Activated naive CD4-positive, alpha-beta T cell treated with anti-CD3 and anti-CD28 coated beads for 36 hours (primary cell): ENCODE data around the gene SPINT2. TPM values are rescaled to one million over a fixed set of nuclear protein-coding genes. Genes with fewer than 3 reads are reported as not detected.

Experiments used
- CTCF ChIA-PET: fragments of 350-600 bp; sonication (Branson Sonifier 250); formaldehyde crosslinking; loops from one replicate; lab custom pipeline; 2021; ENCODE audit warnings: antibody characterized with exemption; lab: Charles Lee
- DNase-seq: peaks from one replicate; pipeline ENCODE4 v3.0.0-alpha.2; 2020
- H3K27ac Mint-ChIP-seq: one replicate; pipeline ENCODE4 v1.8.0; 2021; ENCODE audit warnings: mild to moderate bottlenecking, mixed read lengths
- H3K27me3 Mint-ChIP-seq: one replicate; pipeline ENCODE4 v1.8.0; 2021; ENCODE audit warnings: low read depth, mixed read lengths
- H3K36me3 Mint-ChIP-seq: one replicate; pipeline ENCODE4 v1.8.0; 2021; ENCODE audit warnings: low read depth, mixed read lengths
- H3K4me1 Mint-ChIP-seq: one replicate; pipeline ENCODE4 v1.8.0; 2021; ENCODE audit warnings: low read depth, mixed read lengths
- H3K4me3 Mint-ChIP-seq: one replicate; pipeline ENCODE4 v1.8.0; 2021; ENCODE audit warnings: mild to moderate bottlenecking, moderate library complexity, mixed read lengths
- H3K9me3 Mint-ChIP-seq: one replicate; pipeline ENCODE4 v1.8.0; 2021; ENCODE audit warnings: mixed read lengths
- intact Hi-C: fragments of 100-400 bp; cut with micrococcal nuclease; formaldehyde crosslinking; loops from one replicate; pipeline ENCODE4 v1.15.1; 2023
- total RNA-seq, 2 experiments: library from RNA; stranded (reverse); gene quantifications; one replicate each; pipeline ENCODE4 v1.2.3, GENCODE V29; 2021

SPINT2 gene
- total RNA-seq, 2 experiments from 2014 or later: 35.3 to 36.5 TPM

DNA sequence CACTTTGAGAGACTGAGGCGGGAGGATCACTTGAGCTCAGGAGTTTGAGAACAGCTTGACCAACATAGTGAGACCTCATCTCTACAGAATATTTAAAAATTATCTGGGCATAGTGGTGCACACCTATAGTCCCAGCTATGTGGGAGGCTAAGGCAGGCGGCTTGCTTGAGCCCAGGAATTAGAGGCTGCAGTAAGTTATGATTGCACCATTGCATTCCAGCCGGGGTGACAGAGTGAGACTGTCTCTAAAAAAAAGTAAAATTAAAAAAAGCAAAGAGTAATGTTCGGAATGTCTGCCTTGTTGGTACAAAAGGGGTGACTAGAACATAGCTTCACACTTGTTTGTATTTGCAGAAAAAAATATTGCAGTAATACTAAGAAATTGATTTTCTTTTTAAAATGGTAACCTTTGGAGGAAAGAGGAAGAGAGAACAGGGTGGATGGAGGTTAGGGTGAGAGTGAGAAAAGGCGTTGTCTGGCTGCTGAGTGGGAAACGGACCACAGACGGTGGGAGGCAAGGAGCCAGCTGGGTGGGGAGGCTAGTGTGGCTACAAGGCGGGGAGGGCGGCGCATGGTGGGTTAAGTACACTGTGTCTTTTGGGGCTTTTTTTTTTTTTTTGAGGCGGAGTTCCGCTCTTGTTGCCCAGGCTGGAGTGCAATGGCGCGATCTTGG lies 18.4 kb upstream of the SPINT2 start:
- no peaks in the 10 kb centered on the region for H3K36me3 Mint-ChIP-seq
- CTCF ChIA-PET: interaction anchor here (1.1 to 1.2 kb wide), 2 partner anchors 9 to 11 kb away, joined by 3 to 4 read pairs; no protein-coding TSS in a partner anchor
- no peaks in the 10 kb centered on the region for H3K9me3 Mint-ChIP-seq
- intact Hi-C loops: no loop called here
- no peak for DNase-seq
- no peak overlapping the region for H3K27ac Mint-ChIP-seq
- peaks cover 2% of the 10 kb centered on the region for H3K4me1 Mint-ChIP-seq
- H3K4me3 Mint-ChIP-seq: no peak overlapping the region
- no peaks in the 10 kb centered on the region for H3K27me3 Mint-ChIP-seq

DNA sequence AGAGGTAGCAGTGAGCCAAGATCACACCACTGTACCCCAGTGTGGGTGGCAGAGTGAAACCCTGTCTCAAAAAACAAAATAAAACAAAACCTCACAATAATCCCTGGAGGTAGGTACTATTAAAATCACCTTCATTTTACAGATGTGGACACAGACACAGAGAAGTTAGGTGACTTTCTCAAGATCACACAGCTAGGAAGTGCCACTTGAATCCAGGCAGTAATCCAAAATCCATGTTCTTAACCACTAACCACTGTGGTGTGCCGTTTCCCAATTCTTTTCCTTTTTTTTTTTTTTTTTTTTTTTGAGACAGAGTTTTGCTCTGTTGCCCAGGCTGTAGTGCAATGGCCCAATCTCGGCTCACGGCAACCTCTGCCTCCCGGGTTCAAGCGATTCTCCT lies 17.2 kb upstream of the SPINT2 start:
- CTCF ChIA-PET: interaction anchor here (1.1 kb wide), 1 partner anchor 12 kb away, joined by 3 read pairs; no protein-coding TSS in a partner anchor
- intact Hi-C loops: no loop called here
- Mint-ChIP-seq H3K9me3 (no peaks in the 10 kb centered on the region), H3K36me3 (no peaks in the 10 kb centered on the region), H3K4me1 (peaks cover 4% of the 10 kb centered on the region), H3K27ac (no peak overlapping the region), H3K27me3 (no peaks in the 10 kb centered on the region), H3K4me3 (no peak overlapping the region)
- DNase-seq: no peak

DNA sequence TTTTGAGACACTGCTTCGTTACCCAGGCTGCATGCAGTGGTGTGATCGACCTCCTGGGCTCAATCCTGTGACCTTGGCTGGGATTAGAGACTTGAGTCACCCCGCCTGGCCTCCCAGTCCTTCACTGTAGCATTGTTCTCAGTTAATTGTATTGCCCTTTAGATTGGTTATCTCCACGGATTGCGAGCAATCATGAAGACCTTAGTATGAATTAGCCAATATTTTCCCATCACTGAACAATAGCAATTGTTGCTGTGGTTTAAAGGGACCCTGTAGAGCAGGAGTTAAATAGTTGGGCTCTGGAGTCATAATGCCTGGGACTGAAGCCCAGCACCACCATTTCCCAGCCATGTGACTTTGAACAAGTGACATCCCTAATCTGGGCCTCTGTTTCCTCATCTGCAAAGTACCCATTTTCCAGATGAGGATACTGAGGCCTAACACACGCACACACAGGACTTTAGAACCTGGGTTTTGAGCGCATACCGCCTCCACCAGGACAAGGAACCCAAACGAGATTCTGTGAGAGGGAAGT lies 16.6 kb upstream of the SPINT2 start:
- no peak for DNase-seq
- Mint-ChIP-seq H3K36me3 (no peaks in the 10 kb centered on the region), H3K27ac (no peak overlapping the region), H3K4me3 (no peak overlapping the region), H3K4me1 (peaks cover 4% of the 10 kb centered on the region), H3K9me3 (no peaks in the 10 kb centered on the region), H3K27me3 (no peaks in the 10 kb centered on the region)
- CTCF ChIA-PET: no interaction called here
- intact Hi-C loops: no loop called here

DNA sequence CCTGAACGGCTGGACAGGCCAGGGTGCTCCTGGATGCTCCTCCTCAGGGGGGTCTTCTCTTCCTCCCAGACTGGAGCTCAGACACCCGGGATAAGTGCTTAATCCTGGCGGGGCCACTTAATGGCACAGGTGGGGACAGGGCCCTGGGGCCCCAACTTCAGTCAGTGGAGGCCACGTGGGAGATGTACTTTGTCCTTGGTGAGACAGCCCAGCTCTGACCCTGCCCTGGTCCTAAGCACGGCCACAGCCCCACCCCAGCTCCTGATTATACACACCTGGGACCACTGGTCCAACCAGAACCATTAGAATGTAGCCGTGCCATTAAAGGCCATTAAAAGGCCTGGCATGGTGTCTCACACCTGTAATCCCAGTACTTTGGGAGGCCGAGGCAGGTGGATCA lies 16.0 kb upstream of the SPINT2 start:
- Mint-ChIP-seq H3K9me3 (no peaks in the 10 kb centered on the region), H3K27ac (no peak overlapping the region), H3K36me3 (no peaks in the 10 kb centered on the region), H3K27me3 (no peaks in the 10 kb centered on the region), H3K4me1 (peaks cover 4% of the 10 kb centered on the region), H3K4me3 (no peak overlapping the region)
- DNase-seq: no peak
- CTCF ChIA-PET: no interaction called here
- intact Hi-C loops: no loop called here

DNA sequence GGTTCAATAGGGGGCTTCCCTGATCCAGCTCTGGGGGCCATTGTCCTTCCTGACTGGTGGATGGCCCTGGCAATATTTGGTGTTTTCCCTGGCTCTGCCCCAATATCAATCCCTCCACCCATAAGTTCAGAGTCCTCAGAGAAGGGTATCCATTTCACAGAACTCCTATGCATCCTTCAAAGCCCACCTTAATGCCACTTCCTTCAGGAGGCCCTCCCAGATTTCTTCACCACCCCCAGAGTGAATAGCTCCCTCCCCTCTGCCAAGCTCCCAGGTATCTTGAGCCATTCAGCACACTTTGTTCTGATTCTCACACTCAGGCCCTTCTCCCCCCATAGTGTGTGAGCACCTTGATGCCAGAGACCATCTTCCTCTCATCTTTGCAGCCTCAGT lies 13.9 kb upstream of the SPINT2 start:
- H3K4me1 Mint-ChIP-seq: peaks cover 2% of the 10 kb centered on the region
- H3K4me3 Mint-ChIP-seq: no peak overlapping the region
- intact Hi-C loops: no loop called here
- H3K36me3 Mint-ChIP-seq: no peaks in the 10 kb centered on the region
- DNase-seq: no peak
- peaks cover 7% of the 10 kb centered on the region for H3K27me3 Mint-ChIP-seq
- H3K27ac Mint-ChIP-seq: no peak overlapping the region
- CTCF ChIA-PET: no interaction called here
- H3K9me3 Mint-ChIP-seq: no peaks in the 10 kb centered on the region

DNA sequence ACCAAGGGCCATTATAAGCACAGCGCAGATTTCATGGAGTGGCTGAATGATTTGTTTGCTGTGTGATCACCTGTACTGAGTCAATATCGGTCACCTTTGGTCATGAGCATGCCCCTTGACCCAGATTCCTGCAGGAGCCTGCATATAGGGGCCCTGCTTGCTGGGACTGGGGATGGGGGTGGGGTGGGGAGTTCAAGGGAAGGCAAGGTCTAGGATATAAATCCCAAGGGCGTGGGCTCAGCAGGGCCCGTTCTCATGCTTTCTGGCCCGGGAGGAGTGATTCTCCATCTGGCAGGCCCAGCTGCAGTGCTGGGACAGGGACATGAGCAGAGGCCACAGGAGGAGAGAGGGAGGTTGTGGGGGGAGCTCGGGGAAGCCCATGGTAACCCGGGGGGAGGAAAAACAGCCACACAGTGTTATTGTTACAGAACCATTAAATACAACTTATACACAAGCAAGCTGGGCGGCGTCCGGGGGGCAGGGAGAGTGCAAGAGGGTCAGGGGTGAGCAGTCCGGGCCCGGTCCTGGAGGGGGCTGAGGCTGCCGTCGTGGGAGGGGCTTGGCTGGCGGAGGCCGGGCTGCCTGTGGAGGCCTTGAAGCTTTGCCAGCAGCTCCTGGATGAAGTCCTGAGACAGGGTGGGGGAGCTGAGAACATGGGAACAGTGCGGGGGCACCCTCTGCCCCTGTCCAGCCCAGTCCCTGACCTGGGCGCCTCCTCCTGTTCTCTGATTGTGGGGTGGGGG lies 13.4 kb upstream of the SPINT2 start:
- DNase-seq: no peak
- CTCF ChIA-PET: no interaction called here
- no peak overlapping the region for H3K4me3 Mint-ChIP-seq
- H3K4me1 Mint-ChIP-seq: peaks cover 2% of the 10 kb centered on the region
- H3K27me3 Mint-ChIP-seq: peaks cover 10% of the 10 kb centered on the region
- intact Hi-C loops: no loop called here
- H3K36me3 Mint-ChIP-seq: no peaks in the 10 kb centered on the region
- H3K27ac Mint-ChIP-seq: no peak overlapping the region
- no peaks in the 10 kb centered on the region for H3K9me3 Mint-ChIP-seq

DNA sequence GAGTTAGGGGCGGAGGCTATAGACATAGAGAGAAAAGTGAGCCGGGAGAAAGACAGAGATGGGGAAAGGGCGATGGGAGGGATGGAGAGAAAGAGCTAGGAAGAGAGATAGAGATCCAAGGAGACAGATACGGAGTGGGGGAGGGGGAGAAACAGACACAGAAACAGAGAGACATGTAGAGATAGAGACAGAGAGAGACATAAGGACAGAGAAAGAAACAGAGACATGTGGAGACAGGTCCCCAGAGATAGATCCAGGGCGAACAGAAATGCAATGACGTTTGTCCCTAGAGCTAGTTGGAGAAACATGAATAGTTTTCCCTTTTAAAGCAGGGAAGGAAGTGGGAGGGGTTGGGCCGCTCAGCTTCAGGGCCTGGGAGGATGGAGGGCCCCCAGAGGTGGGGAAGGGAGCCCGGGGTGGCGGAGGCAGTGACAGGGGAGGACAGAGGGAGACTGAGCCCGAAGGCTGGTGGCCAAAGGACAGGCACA lies 12.8 kb upstream of the SPINT2 start:
- Mint-ChIP-seq H3K36me3 (no peaks in the 10 kb centered on the region), H3K9me3 (no peaks in the 10 kb centered on the region), H3K27me3 (peaks cover 11% of the 10 kb centered on the region), H3K4me3 (no peak overlapping the region), H3K27ac (no peak overlapping the region), H3K4me1 (peaks cover 3% of the 10 kb centered on the region)
- DNase-seq: no peak
- intact Hi-C loops: no loop called here
- CTCF ChIA-PET: interaction anchor here (0.6 to 1.5 kb wide), 2 partner anchors 8 to 25 kb away, joined by 4 to 6 read pairs; no protein-coding TSS in a partner anchor

DNA sequence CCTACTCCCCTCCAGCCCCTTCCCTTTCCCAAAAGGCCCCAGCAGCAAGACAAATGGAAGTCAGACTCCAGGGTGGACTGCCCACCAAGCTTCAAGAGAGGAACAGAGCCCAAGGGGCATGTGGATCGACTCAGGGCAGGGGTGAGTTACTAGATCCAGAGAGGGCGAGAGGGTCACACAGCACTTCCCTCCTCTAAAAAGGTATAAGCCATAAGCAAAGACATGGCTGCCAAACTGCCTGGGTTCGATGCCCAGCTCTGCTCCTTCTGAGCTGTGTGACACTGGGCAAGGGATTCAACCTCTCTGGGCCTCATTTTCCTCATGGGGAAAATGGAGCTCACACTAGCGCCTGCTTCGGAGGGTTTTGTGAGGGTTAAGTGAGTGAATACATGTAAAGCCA lies 12.0 kb upstream of the SPINT2 start:
- H3K9me3 Mint-ChIP-seq: no peaks in the 10 kb centered on the region
- H3K27ac Mint-ChIP-seq: no peak overlapping the region
- no peak for DNase-seq
- intact Hi-C loops: no loop called here
- peaks cover 6% of the 10 kb centered on the region for H3K4me1 Mint-ChIP-seq
- H3K36me3 Mint-ChIP-seq: no peaks in the 10 kb centered on the region
- no peak overlapping the region for H3K4me3 Mint-ChIP-seq
- peaks cover 17% of the 10 kb centered on the region for H3K27me3 Mint-ChIP-seq
- CTCF ChIA-PET: interaction anchor here (1.5 kb wide), 1 partner anchor 8 kb away, joined by 6 read pairs; no protein-coding TSS in a partner anchor

DNA sequence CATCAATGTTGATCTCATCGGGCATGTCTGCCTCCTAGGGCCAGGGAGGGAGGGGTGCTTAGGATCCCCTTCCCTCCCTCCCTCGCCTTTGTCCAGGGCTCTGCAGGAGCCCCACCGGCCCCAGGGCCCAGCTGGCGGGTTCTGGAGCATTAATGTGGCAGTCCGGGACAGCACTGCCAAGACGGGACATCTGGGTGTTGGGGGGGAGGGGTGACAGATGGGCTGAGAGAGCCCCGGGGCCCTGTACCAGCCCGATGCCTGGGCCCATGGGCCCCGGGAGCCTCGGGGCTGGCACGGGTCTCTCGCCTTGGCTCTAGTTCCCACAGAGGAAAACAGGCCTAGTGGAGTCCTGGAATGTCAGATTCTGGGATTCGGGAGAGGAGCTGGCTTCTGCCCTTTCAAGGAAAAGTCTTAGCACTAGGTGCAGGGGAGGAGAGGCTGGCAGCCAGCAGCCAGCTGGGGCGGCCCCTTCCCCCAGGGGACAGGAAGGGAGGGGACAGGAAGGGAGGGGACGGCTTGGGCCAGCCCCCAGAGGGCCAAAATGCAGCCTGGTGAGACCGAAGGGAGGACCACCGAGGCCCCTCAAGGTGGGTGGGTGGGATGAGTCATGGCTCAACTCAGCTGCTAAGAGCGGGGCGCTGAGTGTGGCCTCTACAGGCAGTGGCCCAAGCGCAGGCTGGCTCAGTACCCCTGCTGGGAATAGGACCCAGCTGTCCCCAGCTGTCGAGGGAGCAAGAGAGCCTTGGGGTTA lies 11.3 kb upstream of the SPINT2 start:
- H3K4me3 Mint-ChIP-seq: no peak overlapping the region

DNA sequence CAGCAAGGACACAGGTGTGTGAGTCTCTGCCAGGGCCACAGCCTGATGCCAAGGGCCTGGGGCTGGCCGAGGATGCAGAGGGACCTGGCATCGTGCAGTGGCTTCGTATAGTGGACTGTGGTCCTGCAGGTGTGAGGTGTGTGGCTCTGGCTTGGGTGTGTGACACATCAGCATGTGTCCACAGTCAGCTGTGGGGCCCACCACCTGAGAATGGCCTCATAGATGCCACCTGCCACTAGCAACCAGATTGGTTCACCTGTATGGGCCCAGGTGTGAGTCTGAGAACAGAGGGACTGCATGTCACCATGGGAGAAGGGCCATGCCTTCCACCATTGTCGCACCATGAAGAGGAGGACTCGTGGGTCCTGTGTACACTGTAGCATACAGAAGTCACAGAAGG lies 10.6 kb upstream of the SPINT2 start:
- Mint-ChIP-seq H3K4me1 (peaks cover 6% of the 10 kb centered on the region), H3K27me3 (peaks cover 20% of the 10 kb centered on the region), H3K36me3 (no peaks in the 10 kb centered on the region), H3K4me3 (no peak overlapping the region), H3K27ac (no peak overlapping the region), H3K9me3 (no peaks in the 10 kb centered on the region)
- no peak for DNase-seq
- CTCF ChIA-PET: interaction anchor here (1.1 kb wide), 1 partner anchor 82 kb away, joined by 3 read pairs; the partner anchor contains the start of gene CATSPERG
- intact Hi-C loops: no loop called here

More for the DNA sequence above, 11.3 kb upstream of the SPINT2 start:
- Mint-ChIP-seq H3K36me3 (no peaks in the 10 kb centered on the region), H3K9me3 (no peaks in the 10 kb centered on the region), H3K4me1 (peaks cover 6% of the 10 kb centered on the region), H3K27ac (no peak overlapping the region), H3K27me3 (peaks cover 19% of the 10 kb centered on the region)
- intact Hi-C loops: no loop called here
- no peak for DNase-seq
- CTCF ChIA-PET: interaction anchor here (1.5 kb wide), 1 partner anchor 9 kb away, joined by 6 read pairs; no protein-coding TSS in a partner anchor

DNA sequence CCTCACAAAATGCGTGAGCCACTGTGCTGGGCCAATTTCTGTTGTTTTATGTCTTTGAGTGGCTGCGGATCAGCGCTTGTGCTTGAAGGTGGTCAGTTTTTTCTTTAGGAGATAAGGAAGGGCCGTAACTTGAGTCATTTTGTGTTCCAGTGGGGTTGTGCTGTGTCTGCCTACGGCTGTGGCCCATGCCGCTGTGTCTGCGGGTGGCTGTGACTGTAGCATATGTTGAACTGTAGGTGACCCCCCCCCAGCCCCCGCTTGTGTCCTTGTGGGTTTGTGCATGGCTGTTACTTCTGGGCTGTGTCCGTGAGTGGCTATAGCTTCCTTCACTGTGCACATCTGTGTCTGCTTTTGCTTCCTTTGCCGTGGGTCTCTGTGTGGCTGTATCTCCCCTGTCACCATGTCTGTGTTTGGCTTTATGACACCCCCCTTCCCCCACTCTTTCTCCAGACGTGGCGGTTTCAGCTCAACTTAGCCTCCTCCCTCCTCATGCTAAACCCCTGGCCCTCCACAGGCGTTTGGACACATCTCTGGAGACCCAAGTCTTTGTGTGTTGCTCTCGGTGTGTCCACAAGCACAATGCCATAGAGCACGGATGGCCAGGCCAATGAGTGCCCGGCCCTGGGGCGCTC lies 8.9 kb upstream of the SPINT2 start:
- Mint-ChIP-seq H3K4me3 (no peak overlapping the region), H3K9me3 (no peaks in the 10 kb centered on the region), H3K36me3 (no peaks in the 10 kb centered on the region), H3K4me1 (peaks cover 6% of the 10 kb centered on the region), H3K27ac (no peak overlapping the region), H3K27me3 (peaks cover 23% of the 10 kb centered on the region)
- CTCF ChIA-PET: interaction anchor here (0.7 to 1.4 kb wide), 6 partner anchors 8 to 27 kb away, joined by 3 to 4 read pairs (median 3); no protein-coding TSS in a partner anchor
- intact Hi-C loops: no loop called here
- DNase-seq: no peak
